ENCODE measurements around the gene SLC4A7.
A peak's percentile ranks its signal among the peaks of the same experiment; 100 is the strongest.

SLC4A7 gene

GRCh38 chr3:27471923-27472550, 12.1 kb downstream of the SLC4A7 start:
- in situ Hi-C loops (cut with MboI; ENCODE audit: low sequenced_read_pairs, unreplicated experiment), result loop anchor here (10.0 to 25.0 kb wide), 2 partner anchors 157 to 840 kb away; no protein-coding TSS in a partner anchor
- DNase-seq (ENCODE audit: low spot score), result no peak
- TF ChIP-seq, protein P1, sequence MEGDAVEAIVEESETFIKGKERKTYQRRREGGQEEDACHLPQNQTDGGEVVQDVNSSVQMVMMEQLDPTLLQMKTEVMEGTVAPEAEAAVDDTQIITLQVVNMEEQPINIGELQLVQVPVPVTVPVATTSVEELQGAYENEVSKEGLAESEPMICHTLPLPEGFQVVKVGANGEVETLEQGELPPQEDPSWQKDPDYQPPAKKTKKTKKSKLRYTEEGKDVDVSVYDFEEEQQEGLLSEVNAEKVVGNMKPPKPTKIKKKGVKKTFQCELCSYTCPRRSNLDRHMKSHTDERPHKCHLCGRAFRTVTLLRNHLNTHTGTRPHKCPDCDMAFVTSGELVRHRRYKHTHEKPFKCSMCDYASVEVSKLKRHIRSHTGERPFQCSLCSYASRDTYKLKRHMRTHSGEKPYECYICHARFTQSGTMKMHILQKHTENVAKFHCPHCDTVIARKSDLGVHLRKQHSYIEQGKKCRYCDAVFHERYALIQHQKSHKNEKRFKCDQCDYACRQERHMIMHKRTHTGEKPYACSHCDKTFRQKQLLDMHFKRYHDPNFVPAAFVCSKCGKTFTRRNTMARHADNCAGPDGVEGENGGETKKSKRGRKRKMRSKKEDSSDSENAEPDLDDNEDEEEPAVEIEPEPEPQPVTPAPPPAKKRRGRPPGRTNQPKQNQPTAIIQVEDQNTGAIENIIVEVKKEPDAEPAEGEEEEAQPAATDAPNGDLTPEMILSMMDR (IDR thresholded peaks at IDR 0.05; ENCODE audit: borderline replicate concordance, control extremely low read depth, extremely low read depth, insufficient read depth, missing control alignments), result no peak

DNA sequence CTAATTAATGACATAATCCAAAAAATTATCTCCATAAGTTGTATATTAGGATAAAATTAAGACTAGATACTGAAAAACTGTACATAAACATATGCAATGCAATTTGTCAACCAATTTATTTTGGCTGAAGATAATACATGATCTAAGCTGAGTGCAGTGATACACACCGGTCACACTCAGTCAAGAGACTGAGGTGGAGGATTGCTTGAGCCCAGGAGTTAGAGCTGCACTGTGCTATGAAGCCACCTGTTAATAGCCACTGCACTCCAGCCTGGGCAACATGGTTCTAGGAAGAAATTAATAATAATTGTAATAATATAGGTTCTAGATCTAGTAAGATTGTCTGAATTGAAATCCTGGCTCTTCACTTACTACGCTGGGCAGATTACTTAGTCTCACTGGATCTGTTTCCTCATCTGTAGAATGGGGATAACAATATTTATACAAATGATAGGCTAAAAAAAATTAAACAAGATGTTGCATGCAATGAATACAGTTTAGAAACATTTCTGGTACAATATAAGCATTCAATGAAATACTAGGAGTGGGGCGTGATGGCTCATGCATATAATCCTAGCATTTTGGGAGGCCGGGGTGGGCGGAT, 15.8 kb downstream of the SLC4A7 start:
- no peak for DNase-seq (ENCODE audit: low spot score)
- in situ Hi-C loops (cut with MboI; ENCODE audit: low sequenced_read_pairs, unreplicated experiment), result loop anchor here (25.0 kb wide), 1 partner anchor 844 kb away; no protein-coding TSS in a partner anchor
- TF ChIP-seq, protein P1 (IDR thresholded peaks at IDR 0.05; ENCODE audit: borderline replicate concordance, control extremely low read depth, extremely low read depth, insufficient read depth, missing control alignments), result no peak

DNA sequence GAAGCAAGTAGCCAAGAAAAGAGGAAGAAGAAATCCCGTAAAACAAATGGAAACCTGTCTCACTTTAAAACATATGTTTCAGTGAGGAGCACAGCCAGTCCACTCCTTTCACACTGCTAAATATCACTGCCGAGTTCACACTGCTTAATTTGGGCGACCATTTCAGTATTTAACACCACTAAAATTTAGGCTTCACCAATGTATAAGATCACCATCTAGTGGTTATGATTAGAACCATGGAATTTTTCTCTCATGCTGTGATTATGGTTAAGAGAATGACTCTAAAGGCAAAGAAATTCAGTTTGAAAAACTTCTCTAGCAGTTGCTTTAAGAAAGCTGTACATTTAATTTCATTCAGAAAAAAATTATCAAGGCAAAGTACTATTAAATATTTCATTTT, 16.6 kb downstream of the SLC4A7 start:
- DNase-seq (ENCODE audit: low spot score), result peak; percentile 62
- TF ChIP-seq, protein P1 (IDR thresholded peaks at IDR 0.05; ENCODE audit: borderline replicate concordance, control extremely low read depth, extremely low read depth, insufficient read depth, missing control alignments), result peak; percentile 44
- in situ Hi-C loops (cut with MboI; ENCODE audit: low sequenced_read_pairs, unreplicated experiment), result loop anchor here (25.0 kb wide), 1 partner anchor 845 kb away; no protein-coding TSS in a partner anchor

- TF ChIP-seq, protein P1 (IDR thresholded peaks at IDR 0.05; ENCODE audit: borderline replicate concordance, control extremely low read depth, extremely low read depth, insufficient read depth, missing control alignments), result no peak
- no peak for DNase-seq (ENCODE audit: low spot score)
- in situ Hi-C loops (cut with MboI; ENCODE audit: low sequenced_read_pairs, unreplicated experiment), result loop anchor here (25.0 kb wide), 1 partner anchor 848 kb away; no protein-coding TSS in a partner anchor
Measured at GRCh38 chr3:27464646-27465045, 19.5 kb downstream of the SLC4A7 start.

GRCh38 chr3:27462228-27462627, 22.0 kb downstream of the SLC4A7 start:
- TF ChIP-seq, protein P1 (IDR thresholded peaks at IDR 0.05; ENCODE audit: borderline replicate concordance, control extremely low read depth, extremely low read depth, insufficient read depth, missing control alignments), result no peak
- no peak for DNase-seq (ENCODE audit: low spot score)
- in situ Hi-C loops (cut with MboI; ENCODE audit: low sequenced_read_pairs, unreplicated experiment), result loop anchor here (25.0 kb wide), 1 partner anchor 850 kb away; no protein-coding TSS in a partner anchor

GRCh38 chr3:27458929-27459328, 25.3 kb downstream of the SLC4A7 start:
- no peak for DNase-seq (ENCODE audit: low spot score)
- in situ Hi-C loops (cut with MboI; ENCODE audit: low sequenced_read_pairs, unreplicated experiment), result loop anchor here (25.0 kb wide), 1 partner anchor 853 kb away; no protein-coding TSS in a partner anchor
- TF ChIP-seq, protein P1 (IDR thresholded peaks at IDR 0.05; ENCODE audit: borderline replicate concordance, control extremely low read depth, extremely low read depth, insufficient read depth, missing control alignments), result no peak
